Measurements from ENCODE around the gene KPNA6. TPM values are rescaled to one million over a fixed set of nuclear protein-coding genes. Genes with fewer than 3 reads are reported as not detected.

KPNA6 gene
- polyA plus RNA-seq, 1 donor (not counting 4 experiments of a cell fraction or from before 2014, with no cell fraction given): 42.6 TPM

GRCh38 chr1:32125313-32125712 lies 17.5 kb downstream of the KPNA6 start:
- Histone ChIP-seq H3K27ac (ENCODE audit: control insufficient read depth, insufficient read depth, low read length) (no peak overlapping the region), H4K20me1 (ENCODE audit: control insufficient read depth, extremely low read depth, insufficient read depth, low read length) (peaks cover 8% of the 10 kb centered on the region), H2AFZ (ENCODE audit: control insufficient read depth, low read length) (no peak overlapping the region), H3K4me3 (ENCODE audit: control insufficient read depth in 2 of 3, extremely low read depth in 1 of 3, insufficient read depth in 2 of 3, low read depth in 1 of 3, low read length in 3 of 3) (no peak overlapping the region), H3K36me3 (ENCODE audit: control insufficient read depth in 2 of 2, extremely low read depth in 1 of 2, insufficient read depth in 2 of 2, low read length in 2 of 2) (peaks cover 2 to 3% of the 10 kb centered on the region in 2 experiments), H3K79me2 (ENCODE audit: control insufficient read depth, insufficient read depth, low read length) (peaks cover 91% of the 10 kb centered on the region), H3K4me2 (ENCODE audit: control insufficient read depth, extremely low read depth, insufficient read depth, low read depth, low read length) (no peak overlapping the region), H3K9me3 (ENCODE audit: control insufficient read depth, low read depth, low read length) (no peaks in the 10 kb centered on the region), H3K9me1 (ENCODE audit: control insufficient read depth, extremely low read depth, insufficient read depth, low read length) (no peaks in the 10 kb centered on the region), H3K27me3 (ENCODE audit: control insufficient read depth, extremely low read depth, insufficient read depth, low read length) (no peaks in the 10 kb centered on the region), H3K9ac (ENCODE audit: control insufficient read depth, extremely low read depth, insufficient read depth, low read length) (no peak overlapping the region), H3K4me1 (ENCODE audit: control insufficient read depth, extremely low read depth, insufficient read depth, low read length) (peaks cover 5% of the 10 kb centered on the region)
- no peak for DNase-seq (ENCODE audit: low read depth, low spot score)
- no peak for TF ChIP-seq EZH2 (IDR thresholded peaks at IDR 0.05; ENCODE audit: low read length)
- TF ChIP-seq, protein P1, sequence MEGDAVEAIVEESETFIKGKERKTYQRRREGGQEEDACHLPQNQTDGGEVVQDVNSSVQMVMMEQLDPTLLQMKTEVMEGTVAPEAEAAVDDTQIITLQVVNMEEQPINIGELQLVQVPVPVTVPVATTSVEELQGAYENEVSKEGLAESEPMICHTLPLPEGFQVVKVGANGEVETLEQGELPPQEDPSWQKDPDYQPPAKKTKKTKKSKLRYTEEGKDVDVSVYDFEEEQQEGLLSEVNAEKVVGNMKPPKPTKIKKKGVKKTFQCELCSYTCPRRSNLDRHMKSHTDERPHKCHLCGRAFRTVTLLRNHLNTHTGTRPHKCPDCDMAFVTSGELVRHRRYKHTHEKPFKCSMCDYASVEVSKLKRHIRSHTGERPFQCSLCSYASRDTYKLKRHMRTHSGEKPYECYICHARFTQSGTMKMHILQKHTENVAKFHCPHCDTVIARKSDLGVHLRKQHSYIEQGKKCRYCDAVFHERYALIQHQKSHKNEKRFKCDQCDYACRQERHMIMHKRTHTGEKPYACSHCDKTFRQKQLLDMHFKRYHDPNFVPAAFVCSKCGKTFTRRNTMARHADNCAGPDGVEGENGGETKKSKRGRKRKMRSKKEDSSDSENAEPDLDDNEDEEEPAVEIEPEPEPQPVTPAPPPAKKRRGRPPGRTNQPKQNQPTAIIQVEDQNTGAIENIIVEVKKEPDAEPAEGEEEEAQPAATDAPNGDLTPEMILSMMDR (optimal IDR thresholded peaks at IDR 0.05 in 1 of 3, IDR thresholded peaks at IDR 0.05 in 1 of 3, conservative IDR thresholded peaks at IDR 0.05 in 1 of 3; ENCODE audit: extremely low read depth in 1 of 3, insufficient read depth in 2 of 3, low read length in 3 of 3): no peak
- FAIRE-seq: no peak
- dilution Hi-C loops (cut with MboI; ENCODE audit: extremely low pct_ligation_motif_present, low sequenced_read_pairs): no loop called here

DNA sequence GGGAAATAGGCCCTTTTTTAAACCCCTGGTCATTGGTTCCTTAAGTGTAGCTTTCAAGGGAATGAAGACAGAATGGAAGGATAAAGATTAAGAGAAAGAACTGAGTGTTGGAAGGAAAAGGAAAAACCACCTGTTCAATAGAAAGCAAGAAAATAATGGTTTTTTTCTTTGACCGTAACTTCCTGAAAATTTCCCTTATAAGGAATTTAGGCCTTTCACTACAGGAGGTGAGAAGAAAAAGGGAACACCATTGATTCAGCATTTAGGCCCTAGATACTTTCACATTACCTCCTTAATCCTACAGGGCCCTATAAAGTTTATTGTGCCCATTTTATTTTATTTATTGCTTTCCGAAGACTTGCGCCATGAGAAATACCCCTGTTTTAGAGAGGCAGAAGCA lies 18.9 kb downstream of the KPNA6 start:
- Histone ChIP-seq H3K36me3 (ENCODE audit: control insufficient read depth in 2 of 2, extremely low read depth in 1 of 2, insufficient read depth in 2 of 2, low read length in 2 of 2) (peaks cover 2 to 3% of the 10 kb centered on the region in 2 experiments), H3K9ac (ENCODE audit: control insufficient read depth, extremely low read depth, insufficient read depth, low read length) (no peak overlapping the region), H3K27ac (ENCODE audit: control insufficient read depth, insufficient read depth, low read length) (no peak overlapping the region), H3K27me3 (ENCODE audit: control insufficient read depth, extremely low read depth, insufficient read depth, low read length) (no peaks in the 10 kb centered on the region), H3K4me1 (ENCODE audit: control insufficient read depth, extremely low read depth, insufficient read depth, low read length) (peaks cover 5% of the 10 kb centered on the region), H3K9me1 (ENCODE audit: control insufficient read depth, extremely low read depth, insufficient read depth, low read length) (no peaks in the 10 kb centered on the region), H3K9me3 (ENCODE audit: control insufficient read depth, low read depth, low read length) (no peaks in the 10 kb centered on the region), H3K79me2 (ENCODE audit: control insufficient read depth, insufficient read depth, low read length) (peaks cover 85% of the 10 kb centered on the region), H4K20me1 (ENCODE audit: control insufficient read depth, extremely low read depth, insufficient read depth, low read length) (peaks cover 8% of the 10 kb centered on the region), H3K4me2 (ENCODE audit: control insufficient read depth, extremely low read depth, insufficient read depth, low read depth, low read length) (no peak overlapping the region), H2AFZ (ENCODE audit: control insufficient read depth, low read length) (no peak overlapping the region), H3K4me3 (ENCODE audit: control insufficient read depth in 2 of 3, extremely low read depth in 1 of 3, insufficient read depth in 2 of 3, low read depth in 1 of 3, low read length in 3 of 3) (no peak overlapping the region)
- DNase-seq (ENCODE audit: low read depth, low spot score) (no peak), FAIRE-seq (no peak)
- TF ChIP-seq, protein P1 (optimal IDR thresholded peaks at IDR 0.05 in 1 of 3, IDR thresholded peaks at IDR 0.05 in 1 of 3, conservative IDR thresholded peaks at IDR 0.05 in 1 of 3; ENCODE audit: extremely low read depth in 1 of 3, insufficient read depth in 2 of 3, low read length in 3 of 3): no peak
- TF ChIP-seq EZH2 (IDR thresholded peaks at IDR 0.05; ENCODE audit: low read length): no peak
- dilution Hi-C loops (cut with MboI; ENCODE audit: extremely low pct_ligation_motif_present, low sequenced_read_pairs): no loop called here
